Stromal cell of bone marrow (primary cell): ENCODE data around the gene RPL29.
"Not testable (repeated sequence)": the region's sequence is repeated elsewhere in the genome, so short reads cannot be mapped to it uniquely, and the experiment has no call there.

Experiments used
- DNase-seq: peaks from one replicate; pipeline ENCODE4 v3.0.0-alpha.2; 2012; ENCODE audit warnings: low read depth

RPL29 gene

GRCh38 chr3:52005571-52005986, 9.9 kb upstream of the RPL29 start:
- DNase-seq = no peak

GRCh38 chr3:52004906-52005395, 9.3 kb upstream of the RPL29 start:
- no peak for DNase-seq

- DNase-seq = no peak
Observed at GRCh38 chr3:52004163-52004787, 8.6 kb upstream of the RPL29 start.

- no peak for DNase-seq
Observed at GRCh38 chr3:52002748-52003147, 7.1 kb upstream of the RPL29 start.

DNA sequence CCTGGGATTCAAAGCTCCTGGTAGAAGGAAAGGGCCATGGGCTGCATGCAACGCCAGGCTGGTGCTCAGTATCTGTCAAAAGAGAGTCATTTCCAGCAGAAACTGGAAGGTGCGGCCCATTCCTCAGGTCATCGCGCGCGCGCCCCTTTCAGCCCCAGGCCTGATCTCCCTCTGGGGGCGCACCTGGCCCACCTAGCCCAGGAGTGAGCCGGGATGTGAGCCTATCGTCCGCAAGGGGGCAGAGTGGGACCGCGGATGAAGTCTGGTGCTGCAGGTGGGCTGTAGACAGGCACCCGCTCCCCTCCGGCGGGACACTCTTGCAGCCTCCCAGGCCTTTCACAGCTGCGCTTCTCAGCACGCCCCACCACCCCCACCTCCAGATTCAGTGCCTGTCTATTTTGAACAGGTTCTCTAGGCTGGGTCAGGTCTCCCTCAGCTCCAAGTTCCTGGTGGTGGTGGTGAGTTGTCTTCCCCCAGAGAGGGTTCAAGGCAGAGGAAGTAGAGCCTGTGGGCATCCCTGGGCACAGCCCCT, 5.8 kb upstream of the RPL29 start:
- no peak for DNase-seq

- DNase-seq = no peak
Observed at GRCh38 chr3:51999846-52000245, 4.2 kb upstream of the RPL29 start.

DNA sequence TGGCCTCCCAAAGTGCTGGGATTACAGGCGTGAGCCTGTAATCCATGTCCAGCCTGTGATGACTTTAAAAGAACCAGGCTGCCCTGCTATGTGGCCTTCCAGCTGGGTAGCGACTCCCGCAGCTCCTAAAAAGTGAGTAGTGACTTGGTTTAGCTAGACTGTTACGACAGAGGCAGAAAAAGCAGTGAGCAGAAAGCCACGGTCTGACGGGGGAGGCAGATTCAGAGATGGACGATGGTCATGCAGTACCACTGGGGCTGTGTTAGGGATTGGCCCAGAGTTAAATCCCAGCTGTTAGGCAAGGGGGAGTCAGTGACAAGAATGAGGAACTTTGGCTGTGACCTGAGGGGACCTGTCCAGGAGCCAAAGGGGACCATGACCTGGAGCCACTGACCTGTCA, 3.1 kb upstream of the RPL29 start:
- DNase-seq = no peak

DNA sequence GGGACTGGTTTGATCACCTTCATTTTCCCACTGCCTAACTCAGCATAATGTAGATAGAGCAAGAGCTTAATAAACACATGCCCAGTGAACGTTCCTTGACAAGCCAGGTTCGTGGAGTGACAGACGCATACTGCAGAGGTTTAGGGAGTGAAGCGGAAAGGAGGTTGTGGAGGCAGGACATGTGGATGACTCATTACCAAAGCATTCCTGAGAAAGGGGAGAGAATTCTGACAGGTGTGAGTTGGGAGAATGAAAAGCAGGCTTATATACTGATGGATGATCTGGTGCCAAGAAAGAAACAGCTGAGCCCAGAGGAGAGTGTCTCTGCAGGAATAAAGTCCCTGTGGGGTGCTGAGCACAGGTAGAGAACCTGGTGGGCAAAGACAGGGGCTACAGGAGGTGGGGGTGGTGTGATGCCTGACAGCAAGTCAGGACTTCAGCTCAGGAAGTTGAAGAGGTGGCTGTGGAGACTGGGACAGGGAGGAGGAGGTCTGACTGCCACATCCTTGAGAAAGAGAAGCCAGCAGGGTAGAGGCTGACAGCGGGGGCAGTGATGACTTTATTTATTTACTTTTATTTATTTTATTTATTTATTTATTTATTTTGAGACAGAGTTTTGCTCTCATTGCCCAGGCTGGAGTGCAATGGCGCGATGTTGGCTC, 2.4 kb upstream of the RPL29 start:
- no peak for DNase-seq

- DNase-seq = no peak
Observed at GRCh38 chr3:51997172-51997571, 1.5 kb upstream of the RPL29 start.

- no peak for DNase-seq
Observed at GRCh38 chr3:51994530-51994929, 1.2 kb downstream of the RPL29 start.

DNA sequence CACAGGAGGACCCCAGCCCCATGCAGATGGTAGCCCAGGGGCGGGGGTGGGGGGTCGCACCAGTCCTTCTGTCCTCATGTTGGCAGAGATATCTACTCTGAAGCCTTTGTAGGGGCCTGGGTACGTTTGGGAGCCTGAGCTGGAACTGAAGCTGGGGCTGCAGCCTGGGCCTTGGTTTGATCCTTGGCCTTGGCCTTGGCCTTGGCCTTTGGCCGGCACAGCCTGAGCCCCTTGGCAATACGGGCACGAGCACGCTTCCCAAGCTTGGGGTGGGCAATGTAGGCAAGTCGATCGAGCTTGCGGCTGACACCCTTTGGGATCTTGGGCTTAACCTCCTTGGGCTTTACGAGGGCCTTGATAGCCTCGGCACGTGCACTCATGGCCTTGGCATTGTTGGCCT, 2.0 kb downstream of the RPL29 start:
- DNase-seq = not testable (repeated sequence)

DNA sequence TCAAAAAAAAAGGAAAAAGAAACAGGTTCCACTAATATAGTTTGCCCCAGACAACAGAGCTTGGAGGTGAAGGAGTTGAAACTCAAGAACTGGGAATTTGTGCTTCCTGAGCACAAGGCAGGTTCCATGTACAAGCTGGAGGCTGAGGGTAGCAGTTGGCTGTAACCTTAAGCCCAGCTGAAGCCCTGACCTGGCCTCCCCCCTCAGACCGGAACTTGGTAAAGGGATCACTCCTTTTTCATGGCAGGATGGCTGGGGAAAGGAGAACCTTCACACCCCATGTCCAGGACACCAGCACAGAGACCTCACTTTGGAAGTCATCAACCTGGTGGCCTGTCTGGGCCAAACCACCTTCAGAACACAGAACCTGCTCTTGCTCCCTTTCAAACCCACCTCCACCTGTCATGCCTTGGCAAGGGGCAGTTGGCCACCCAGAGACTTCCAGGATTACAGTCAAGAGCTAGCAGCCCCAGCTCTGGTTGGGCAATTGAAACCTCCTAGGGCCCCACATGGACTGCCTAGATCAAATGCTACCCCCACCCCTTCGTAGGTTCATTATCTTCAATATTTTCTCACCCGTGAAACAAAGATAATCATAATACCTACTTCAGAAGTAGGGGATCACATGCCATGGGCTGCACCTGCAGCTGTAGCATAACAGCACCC, 3.5 kb downstream of the RPL29 start:
- DNase-seq = no peak

DNA sequence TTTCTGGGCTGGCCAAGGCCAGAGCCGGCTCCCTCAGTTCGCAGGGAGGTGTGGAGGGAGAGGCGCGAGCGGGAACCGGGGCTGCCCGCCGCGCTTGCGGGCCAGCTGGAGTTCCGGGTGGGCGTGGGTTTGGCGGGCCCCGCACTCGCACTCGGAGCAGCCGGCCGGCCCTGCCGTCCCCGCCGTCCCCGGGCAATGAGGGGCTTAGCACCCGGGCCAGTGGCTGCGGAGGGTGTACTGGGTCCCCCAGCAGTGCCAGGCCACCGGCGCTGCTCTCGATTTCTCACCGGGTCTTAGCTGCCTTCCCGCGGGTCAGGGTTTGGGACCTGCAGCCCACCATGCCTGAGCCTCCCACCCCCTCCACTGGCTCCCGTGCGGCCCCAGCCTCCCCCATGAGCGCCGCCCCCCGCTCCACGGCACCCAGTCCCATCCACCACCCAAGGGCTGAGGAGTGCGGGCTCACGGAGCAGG, 5.2 kb downstream of the RPL29 start:
- DNase-seq = not testable (repeated sequence)

DNA sequence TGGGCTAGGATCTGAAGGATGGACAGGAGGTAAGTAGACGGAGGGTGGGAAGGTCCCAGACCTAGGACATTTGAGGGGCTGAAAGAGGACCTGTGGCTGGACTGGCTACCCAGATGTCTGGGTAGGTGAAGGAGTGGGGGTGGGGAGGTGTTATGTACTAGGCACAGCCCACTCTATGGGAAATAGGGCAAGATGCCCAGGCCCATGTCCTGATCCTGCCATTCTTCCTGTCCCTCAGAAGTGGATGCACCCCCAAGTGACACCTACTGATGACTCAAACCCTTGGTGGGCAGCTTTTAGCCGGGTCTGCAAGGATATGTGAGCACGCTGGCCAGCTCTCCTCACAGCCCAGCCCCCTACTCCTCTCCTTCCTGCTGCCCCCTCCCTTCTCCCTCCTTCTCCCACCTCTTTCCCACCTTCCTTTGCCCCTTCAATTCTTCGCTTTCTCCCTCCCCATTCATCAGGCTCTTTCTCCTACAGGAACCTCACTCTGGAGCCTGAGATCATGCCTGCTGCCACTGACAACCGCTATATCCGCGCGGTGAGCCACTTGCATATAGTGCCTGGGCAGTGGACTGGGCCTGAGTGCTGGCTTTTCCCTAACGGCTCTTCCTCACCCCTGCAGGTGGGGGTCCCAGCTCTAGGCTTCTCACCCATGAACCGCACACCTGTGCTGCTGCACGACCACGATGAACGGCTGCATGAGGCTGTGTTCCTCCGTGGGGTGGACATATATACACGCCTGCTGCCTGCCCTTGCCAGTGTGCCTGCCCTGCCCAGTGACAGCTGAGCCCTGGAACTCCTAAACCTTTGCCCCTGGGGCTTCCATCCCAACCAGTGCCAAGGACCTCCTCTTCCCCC, 7.2 kb downstream of the RPL29 start:
- DNase-seq = no peak

- no peak for DNase-seq
Observed at GRCh38 chr3:51987568-51987967, 8.1 kb downstream of the RPL29 start.

DNA sequence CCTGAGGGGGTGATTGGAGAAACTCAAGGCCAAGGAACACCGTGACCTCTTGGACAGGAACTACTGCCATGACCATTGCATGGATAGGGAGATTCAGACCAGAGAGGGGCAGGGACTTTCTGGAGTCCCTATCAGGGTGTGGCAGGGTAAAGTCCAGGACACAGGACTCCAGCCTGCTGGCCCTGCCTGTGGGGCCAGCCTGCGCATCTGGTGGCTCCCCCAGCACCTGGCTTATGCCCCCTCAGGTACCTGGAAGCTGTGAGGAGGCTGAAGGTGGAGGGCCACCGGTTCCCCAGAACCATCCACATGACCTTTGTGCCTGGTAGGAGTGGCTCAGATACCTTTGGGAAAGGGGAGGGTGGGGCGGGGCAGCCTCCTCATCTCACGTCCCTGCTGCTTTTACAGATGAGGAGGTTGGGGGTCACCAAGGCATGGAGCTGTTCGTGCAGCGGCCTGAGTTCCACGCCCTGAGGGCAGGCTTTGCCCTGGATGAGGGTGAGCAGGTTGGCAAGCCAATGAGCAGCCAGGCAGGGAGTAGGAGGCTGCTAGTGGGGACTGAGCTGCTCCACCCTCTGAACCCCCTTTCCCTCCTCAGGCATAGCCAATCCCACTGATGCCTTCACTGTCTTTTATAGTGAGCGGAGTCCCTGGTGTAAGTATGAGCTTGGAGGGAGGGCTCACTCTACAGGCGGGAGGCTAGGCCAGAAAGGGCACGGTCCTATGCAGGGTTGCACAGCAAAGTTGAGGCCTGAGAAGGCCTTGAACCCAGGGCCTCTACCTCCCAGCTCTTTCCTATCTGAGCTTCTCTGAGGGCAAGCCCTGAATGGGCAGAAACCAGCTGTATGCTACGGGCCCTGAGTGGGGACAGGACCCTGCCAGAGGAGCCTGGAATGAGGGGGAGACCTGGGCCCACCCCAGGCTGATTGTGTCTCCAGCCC, 9.4 kb downstream of the RPL29 start:
- DNase-seq = no peak

GRCh38 chr3:51985063-51985462, 10.6 kb downstream of the RPL29 start:
- no peak for DNase-seq

DNA sequence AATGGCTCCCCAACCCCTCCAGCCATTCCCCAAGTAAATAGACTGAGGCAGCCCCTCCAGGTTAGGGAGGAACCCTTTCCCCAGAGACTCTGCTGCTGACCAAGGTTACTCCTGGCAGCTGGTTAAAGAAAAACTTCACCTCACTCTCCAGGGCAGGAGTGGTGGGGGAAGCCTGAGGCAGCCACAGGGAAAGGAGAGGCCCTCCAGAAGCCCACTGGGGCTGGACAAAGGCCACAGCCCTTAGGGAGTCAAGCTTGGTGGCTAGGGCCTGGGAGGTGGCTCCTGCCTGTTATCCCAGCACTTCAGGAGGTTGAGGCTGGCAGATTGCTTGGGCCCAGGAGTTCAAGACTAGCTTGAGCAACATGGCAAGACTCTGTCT, 11.4 kb downstream of the RPL29 start:
- DNase-seq = no peak

DNA sequence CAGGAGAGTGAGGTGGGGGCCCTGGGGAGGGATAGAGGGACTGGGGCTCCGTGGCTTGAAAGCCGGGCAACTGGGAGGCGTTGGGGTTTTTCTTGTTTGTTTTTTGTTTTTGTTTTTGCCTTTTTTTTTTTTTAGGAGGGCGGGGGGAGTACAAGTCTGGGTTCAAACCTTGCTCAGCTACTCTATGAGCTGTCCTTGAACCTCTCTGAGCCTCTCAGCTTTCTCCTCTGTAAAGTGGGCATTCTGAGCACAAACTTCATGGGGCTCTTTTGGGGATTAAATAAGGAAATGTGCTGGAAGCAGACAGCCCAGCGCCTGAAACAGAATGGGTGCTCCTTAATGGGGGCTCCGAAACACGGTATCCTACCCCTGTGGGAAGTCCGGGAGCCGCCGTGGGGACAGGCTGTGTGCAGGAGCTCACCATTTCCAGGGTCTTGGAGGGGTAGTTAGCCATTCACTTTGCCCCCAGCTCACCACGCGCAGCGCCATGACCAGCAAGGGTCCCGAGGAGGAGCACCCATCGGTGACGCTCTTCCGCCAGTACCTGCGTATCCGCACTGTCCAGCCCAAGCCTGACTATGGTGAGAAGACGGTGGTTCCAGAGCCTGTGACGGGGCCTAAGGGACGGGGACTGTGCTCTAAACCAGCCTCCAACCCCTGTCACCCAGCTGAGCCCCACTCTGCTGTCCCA, 12.0 kb downstream of the RPL29 start:
- no peak for DNase-seq

- DNase-seq = peak; percentile 69
Observed at GRCh38 chr3:51982838-51983577, 12.7 kb downstream of the RPL29 start, which contains the start of gene ACY1. Gene ACY1, plus strand, starts transcription at chr3:51983535. Its CDS starts 530 bp downstream, at chr3:51984065.
